Upper lobe of left lung (tissue), 4 donors: ENCODE results near the gene LOX.

Source experiments
- CTCF ChIP-seq, 6 experiments: fragments of 450-650 bp in 4 of 6; fragments of 200-600 bp in 2 of 6; sonication (generic) in 2 of 6; IDR thresholded peaks; one replicate each; pipeline ENCODE4 v1.5.1; 2016 to 2019; ENCODE audit warnings: antibody characterized with exemption in 6 of 6
- POLR2A ChIP-seq, 4 donors: fragments of 450-650 bp; IDR thresholded peaks; one replicate each; pipeline ENCODE4 v1.5.1; 2016 to 2017; ENCODE audit warnings: antibody characterized with exemption in 4 of 4, mild to moderate bottlenecking in 2 of 4

DNA sequence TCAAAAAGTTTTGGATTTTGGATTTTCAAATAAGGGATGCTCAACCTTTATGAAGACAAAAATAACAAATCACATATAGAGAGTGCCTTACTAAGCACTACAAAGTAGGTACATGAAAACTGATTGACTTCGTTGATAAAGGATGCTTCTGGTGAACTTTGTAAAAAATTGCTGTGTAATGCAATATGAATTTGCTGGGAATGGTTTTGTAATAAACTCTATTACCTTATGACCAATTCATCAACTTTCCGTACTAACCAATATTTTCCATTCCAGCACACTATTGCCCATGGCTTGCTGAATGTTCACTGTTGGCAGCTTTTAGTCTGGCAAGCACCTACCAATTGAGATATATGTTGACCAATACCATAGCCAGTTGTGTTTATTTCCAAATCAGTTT lies 27.9 kb upstream of the LOX start:
- TF ChIP-seq CTCF (IDR thresholded peaks at IDR 0.05) = no peak
- no peak for TF ChIP-seq POLR2A (IDR thresholded peaks at IDR 0.05)
